H1 (cell line): Measurements from ENCODE around the gene BTBD1. TPM values are rescaled to one million over a fixed set of nuclear protein-coding genes. Genes with fewer than 3 reads are reported as not detected.

Source experiments
- CTCF ChIA-PET: fragments of 300-600 bp; sonication (Branson Sonifier 250); formaldehyde crosslinking; loops from one replicate; lab custom pipeline; 2021; ENCODE audit not compliant: partially characterized antibody; lab: Charles Lee
- POLR2A ChIA-PET: fragments of 300-600 bp; sonication (Branson Sonifier 250); formaldehyde crosslinking; loops from one replicate; lab custom pipeline; 2021; ENCODE audit warnings: inconsistent platforms; ENCODE audit not compliant: partially characterized antibody; lab: Charles Lee
- DNase-seq, 2 experiments: peaks; one replicate each; pipeline versions ENCODE4 v3.0.0 to v3.0.0-alpha.2; 2010 to 2022; ENCODE audit warnings: low spot score in 2 of 2, low read depth in 1 of 2, mixed read lengths in 1 of 2
- FAIRE-seq: peaks from 2 replicates; lab custom pipeline; 2011; peaks lifted over from hg19 to GRCh38; lab: Jason Lieb, UNC
- H2AFZ ChIP-seq: 2 replicates; pipeline ENCODE4 v1.8.1; 2012; ENCODE audit warnings: low read length, inconsistent platforms
- H2AK5ac ChIP-seq: 2 replicates; pipeline ENCODE4 v1.6.1; 2013; ENCODE audit warnings: low read depth, low read length
- H2BK120ac ChIP-seq: replicated peaks from 2 replicates; pipeline ENCODE3; 2013; ENCODE audit warnings: low read depth, low read length, inconsistent platforms
- H2BK12ac ChIP-seq: 2 replicates; pipeline ENCODE4 v1.6.1; 2013; ENCODE audit warnings: low read depth, low read length
- H2BK15ac ChIP-seq: 2 replicates; pipeline ENCODE4 v1.6.1; 2013; ENCODE audit warnings: low read length
- H2BK20ac ChIP-seq: 2 replicates; pipeline ENCODE4 v1.6.1; 2013; ENCODE audit warnings: low read length
- H2BK5ac ChIP-seq: 2 replicates; pipeline ENCODE4 v1.6.1; 2013; ENCODE audit warnings: low read depth, low read length
- H3K14ac ChIP-seq: 2 replicates; pipeline ENCODE4 v1.6.1; 2013; ENCODE audit warnings: inconsistent platforms; ENCODE audit not compliant: insufficient read length
- H3K18ac ChIP-seq: 2 replicates; pipeline ENCODE4 v1.6.1; 2013; ENCODE audit warnings: low read length; ENCODE audit errors: extremely low read depth
- H3K23ac ChIP-seq: 2 replicates; pipeline ENCODE4 v1.6.1; 2013; ENCODE audit warnings: inconsistent platforms; ENCODE audit not compliant: insufficient read length
- H3K23me2 ChIP-seq: 2 replicates; pipeline ENCODE4 v1.6.1; 2013; ENCODE audit warnings: low read depth, low read length
- H3K27ac ChIP-seq: 2 replicates; pipeline ENCODE4 v1.6.1; 2011; ENCODE audit warnings: low read depth, low read length, inconsistent platforms
- H3K27me3 ChIP-seq, 4 experiments: replicated peaks in 1 of 4; 1 replicate in 1 of 4; 2 replicates in 3 of 4; pipeline versions ENCODE4 v1.6.1 to v1.8.1; 2011 to 2013; ENCODE audit warnings: low read length in 3 of 4, mild to moderate bottlenecking in 3 of 4, inconsistent platforms in 2 of 4, mixed read lengths in 2 of 4, moderate library complexity in 1 of 4; ENCODE audit not compliant: control insufficient read depth in 3 of 4, insufficient read depth in 3 of 4; ENCODE audit errors: extremely low read depth in 1 of 4
- H3K36me3 ChIP-seq, 4 experiments: 2 replicates each; pipeline versions ENCODE4 v1.6.1 to v1.8.1; 2011 to 2013; ENCODE audit warnings: mild to moderate bottlenecking in 4 of 4, low read length in 3 of 4, moderate library complexity in 2 of 4, control low read depth in 1 of 4, inconsistent platforms in 1 of 4; ENCODE audit not compliant: insufficient read depth in 4 of 4, control insufficient read depth in 2 of 4
- H3K4ac ChIP-seq: replicated peaks from 2 replicates; pipeline ENCODE3; 2013; ENCODE audit warnings: low read length, low read depth, mixed read lengths, inconsistent platforms; ENCODE audit not compliant: insufficient read length
- H3K4me1 ChIP-seq, 4 experiments: replicated peaks in 1 of 4; 1 replicate in 1 of 4; 2 replicates in 3 of 4; pipeline versions ENCODE4 v1.6.1 to v1.8.1; 2011 to 2013; ENCODE audit warnings: low read length in 3 of 4, inconsistent platforms in 2 of 4, mixed read lengths in 1 of 4; ENCODE audit not compliant: insufficient read depth in 4 of 4, control insufficient read depth in 3 of 4
- H3K4me2 ChIP-seq, 2 experiments: 2 replicates each; pipeline versions ENCODE4 v1.6.1 to v1.8.1; 2011 to 2013; ENCODE audit warnings: low read depth in 2 of 2, low read length in 2 of 2, control low read depth in 1 of 2, inconsistent platforms in 1 of 2, mild to moderate bottlenecking in 1 of 2; ENCODE audit not compliant: insufficient read depth in 1 of 2
- H3K4me3 ChIP-seq, 4 experiments: fragments of 200-600, 300-600 bp in 1 of 4; sonication (generic), shearing (Covaris generic), sonication (Bioruptor Twin) in 1 of 4; 2 replicates each; pipeline versions ENCODE4 v1.5.1 to v1.8.1; 2011 to 2016; ENCODE audit warnings: low read length in 4 of 4, low read depth in 3 of 4, control low read depth in 2 of 4, inconsistent platforms in 2 of 4, mild to moderate bottlenecking in 2 of 4, mixed read lengths in 1 of 4, moderate library complexity in 1 of 4; ENCODE audit not compliant: insufficient read depth in 2 of 4; ENCODE audit errors: extremely low read depth in 1 of 4
- H3K56ac ChIP-seq: replicated peaks from 2 replicates; pipeline ENCODE3; 2013; ENCODE audit warnings: low read depth, mild to moderate bottlenecking, mixed read lengths, low read length, inconsistent platforms; ENCODE audit not compliant: insufficient read length
- H3K79me1 ChIP-seq: 2 replicates; pipeline ENCODE4 v1.6.1; 2013; ENCODE audit warnings: low read depth, low read length, control low read depth
- H3K79me2 ChIP-seq, 2 experiments: 2 replicates each; pipeline versions ENCODE4 v1.6.1 to v1.8.1; 2012 to 2013; ENCODE audit warnings: low read length in 2 of 2, mild to moderate bottlenecking in 2 of 2, inconsistent platforms in 1 of 2; ENCODE audit not compliant: insufficient read depth in 2 of 2, control insufficient read depth in 1 of 2
- H3K9ac ChIP-seq, 4 experiments: replicated peaks in 1 of 4; 1 replicate in 1 of 4; 2 replicates in 3 of 4; pipeline versions ENCODE4 v1.6.1 to v1.8.1; 2011 to 2013; ENCODE audit warnings: low read depth in 3 of 4, low read length in 3 of 4, control low read depth in 2 of 4, mild to moderate bottlenecking in 2 of 4, moderate library complexity in 2 of 4, inconsistent platforms in 1 of 4; ENCODE audit errors: extremely low read depth in 1 of 4
- H3K9me3 ChIP-seq, 2 experiments: 2 replicates each; pipeline versions ENCODE4 v1.6.1 to v1.8.1; 2012 to 2013; ENCODE audit warnings: mild to moderate bottlenecking in 2 of 2, moderate library complexity in 2 of 2, control low read depth in 1 of 2, inconsistent platforms in 1 of 2, low read depth in 1 of 2, low read length in 1 of 2, mixed read lengths in 1 of 2; ENCODE audit not compliant: insufficient read depth in 2 of 2
- H4K20me1 ChIP-seq, 2 experiments: replicated peaks in 1 of 2; 2 replicates each; pipeline versions ENCODE3 to v1.8.1; 2011 to 2013; ENCODE audit warnings: inconsistent platforms in 2 of 2, low read length in 2 of 2, mild to moderate bottlenecking in 1 of 2; ENCODE audit not compliant: insufficient read depth in 2 of 2, control insufficient read depth in 1 of 2
- H4K5ac ChIP-seq: 2 replicates; pipeline ENCODE4 v1.6.1; 2013; ENCODE audit warnings: low read length, low read depth, mixed read lengths, inconsistent platforms; ENCODE audit not compliant: insufficient read length
- H4K8ac ChIP-seq: 2 replicates; pipeline ENCODE4 v1.8.0; 2013; ENCODE audit warnings: mild to moderate bottlenecking, moderate library complexity, low read length, inconsistent platforms; ENCODE audit not compliant: insufficient read depth; ENCODE audit errors: extremely low read depth
- H4K91ac ChIP-seq: replicated peaks from 2 replicates; pipeline ENCODE3; 2013; ENCODE audit warnings: low read length, mixed read lengths, inconsistent platforms; ENCODE audit not compliant: insufficient read length
- RFX5 ChIP-seq: IDR thresholded peaks from 2 replicates; pipeline ENCODE4 v1.6.1; 2011; ENCODE audit warnings: low read depth, low read length, improper control_type of control experiment, borderline replicate concordance
- SAP30 ChIP-seq: fragments of 300-600 bp; sonication (generic); IDR thresholded peaks from 2 replicates; pipeline ENCODE4 v1.7.1; 2012; ENCODE audit warnings: low read length, moderate library complexity, mild to moderate bottlenecking, inconsistent platforms; ENCODE audit not compliant: insufficient read depth, insufficient replicate concordance
- WGBS, 2 experiments: shearing (Covaris generic) in 1 of 2; methylation state at CpG; one replicate each; pipeline versions ENCODE4 v1.1.6 to v1.1.7; 2013 to 2015; ENCODE audit warnings: low lambda C conversion rate in 2 of 2, mixed read lengths in 2 of 2, inconsistent platforms in 1 of 2, low coverage in 1 of 2, missing lambda C conversion rate in 1 of 2; ENCODE audit not compliant: insufficient replicate concordance in 2 of 2, insufficient coverage in 1 of 2, insufficient read length in 1 of 2; ENCODE audit errors: extremely low coverage in 1 of 2, missing lambda C conversion rate in 1 of 2; 5-methylcytosine and 5-hydroxymethylcytosine counted together
- polyA plus RNA-seq, 7 experiments: library from polyadenylated mRNA; depleted of rRNA in 3 of 7; stranded (reverse) in 5 of 7; unstranded in 2 of 7; fragments of >200 nt in 5 of 7; fragments of 200-250 nt in 2 of 7; gene quantifications; 1 replicate in 5 of 7; 2 replicates in 1 of 7; 4 replicates in 1 of 7; pipeline versions ENCODE4 v1.2.1 to v1.2.3, GENCODE V29; 2011 to 2013; ENCODE audit warnings: missing spikeins in 2 of 7, mixed read lengths in 2 of 7
- total RNA-seq: library from RNA; stranded (reverse); fragmentation: NEBNext Ultra II Directional; extraction: Animal tissue kit (Norgen Biotek cat#: 25700); gene quantifications from 2 replicates; pipeline ENCODE4 v1.2.1, GENCODE V29; 2021

The BTBD1 gene
- total and polyA plus RNA-seq, 2 of the 8 experiments (the other 6 are each of a cell fraction or from before 2014, with no cell fraction given), result 18.6 to 39.5 TPM

DNA sequence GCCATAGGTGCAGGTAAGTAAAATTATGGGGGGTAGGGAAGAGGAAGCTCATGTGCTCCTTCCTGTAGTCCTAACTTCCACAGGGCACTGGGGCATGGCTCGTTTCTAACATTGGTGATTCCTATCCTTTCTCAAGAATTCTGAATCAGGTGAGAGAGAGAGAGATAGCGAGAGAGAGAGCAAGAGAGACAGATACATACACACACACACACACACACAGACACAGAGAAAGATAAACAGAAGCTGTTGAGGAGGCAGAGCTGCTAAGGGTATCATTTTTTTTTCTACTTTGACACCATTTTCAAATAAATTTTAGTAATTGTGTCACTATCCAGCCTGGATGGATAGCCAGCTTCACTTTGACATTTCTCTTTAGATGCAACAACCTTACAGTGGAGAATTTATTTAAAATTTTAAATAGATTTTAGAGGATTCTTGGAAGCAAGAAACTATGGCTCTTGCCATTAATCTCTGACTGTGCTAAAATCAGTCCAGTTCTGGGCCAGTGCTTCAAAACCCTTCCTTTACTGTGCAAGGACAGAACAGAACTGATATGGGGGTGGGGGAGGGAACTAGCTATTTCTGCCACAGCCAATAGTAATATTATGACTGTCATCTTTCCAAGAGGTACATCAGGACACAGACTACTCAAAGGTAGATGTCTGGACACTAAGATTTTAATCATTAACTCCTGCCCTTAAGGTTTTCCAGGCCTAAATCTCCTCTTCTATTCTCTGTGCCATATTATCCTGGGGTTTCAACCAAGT, 95.7 kb downstream of the BTBD1 start:
- Histone ChIP-seq H3K23ac (no peak overlapping the region), H4K20me1 (peaks cover 0 to 3% of the 10 kb centered on the region in 2 experiments), H3K4me2 (no peak overlapping the region), H3K36me3 (no peaks in the 10 kb centered on the region), H4K91ac (no peak overlapping the region), H3K4me1 (no peaks in the 10 kb centered on the region), H2BK5ac (no peak overlapping the region), H4K8ac (no peak overlapping the region), H4K5ac (no peak overlapping the region), H3K18ac (no peak overlapping the region), H3K14ac (no peak overlapping the region), H2AK5ac (no peak overlapping the region), H2BK15ac (no peak overlapping the region), H3K56ac (no peak overlapping the region), H3K27me3 (no peaks in the 10 kb centered on the region), H3K9me3 (no peaks in the 10 kb centered on the region), H3K79me2 (no peaks in the 10 kb centered on the region), H2BK120ac (no peak overlapping the region), H3K4me3 (no peak overlapping the region), H3K27ac (no peak overlapping the region), H3K23me2 (no peaks in the 10 kb centered on the region), H2BK12ac (no peak overlapping the region), H2BK20ac (no peak overlapping the region), H3K9ac (no peak overlapping the region), H3K79me1 (no peaks in the 10 kb centered on the region), H3K4ac (no peak overlapping the region), H2AFZ (no peak overlapping the region)
- TF ChIP-seq SAP30 (no peak), RFX5 (no peak)
- ChIA-PET CTCF (interaction anchor here (0.7 to 2.4 kb wide), 7 partner anchors 11 to 122 kb away, joined by 3 to 13 read pairs (median 3); no protein-coding TSS in a partner anchor), POLR2A (interaction anchor here (0.7 to 1.8 kb wide), 2 partner anchors 14 kb away, joined by 3 read pairs; partner anchors contain the start of gene RAMAC)
- DNase-seq (no peak), FAIRE-seq (no peak)
- WGBS, 2 experiments, result 58% methylated on average over 2 of the region's 2 CpGs; no CpG with 5 or more reads in 1 of the 2 experiments
